Ishikawa (cell line): ENCODE measurements around the gene CCDC92B.

Source experiments
- CEBPB ChIP-seq: IDR thresholded peaks from 2 replicates; pipeline ENCODE4 v1.6.1; 2012
- CREB1 ChIP-seq: IDR thresholded peaks from 2 replicates; pipeline ENCODE4 v1.6.1; 2012; ENCODE audit warnings: low read depth
- EGR1 ChIP-seq: IDR thresholded peaks from 2 replicates; pipeline ENCODE4 v1.6.1; 2012
- EP300 ChIP-seq: IDR thresholded peaks from 2 replicates; pipeline ENCODE4 v1.6.1; 2012; ENCODE audit warnings: borderline replicate concordance
- FOXM1 ChIP-seq: IDR thresholded peaks from 2 replicates; pipeline ENCODE4 v1.6.1; 2012; ENCODE audit warnings: low read depth, borderline replicate concordance
- NFIC ChIP-seq: IDR thresholded peaks from 2 replicates; pipeline ENCODE4 v1.6.1; 2012
- RAD21 ChIP-seq: IDR thresholded peaks from 2 replicates; pipeline ENCODE4 v1.6.1; 2012; ENCODE audit warnings: low read depth
- TAF1 ChIP-seq: IDR thresholded peaks from 2 replicates; pipeline ENCODE4 v1.6.1; 2012; ENCODE audit warnings: low read depth, mild to moderate bottlenecking
- TEAD4 ChIP-seq: IDR thresholded peaks from 2 replicates; pipeline ENCODE4 v1.6.1; 2012
- YY1 ChIP-seq: IDR thresholded peaks from 2 replicates; pipeline ENCODE4 v1.6.1; 2012; ENCODE audit warnings: low read depth
- ZBTB7A ChIP-seq: IDR thresholded peaks from 2 replicates; pipeline ENCODE4 v1.6.1; 2012; ENCODE audit warnings: low read depth
- TF ChIP-seq, protein P1 (sequence below): IDR thresholded peaks from 2 replicates; pipeline ENCODE4 v1.6.1; 2012; ENCODE audit warnings: low read depth, mild to moderate bottlenecking

DNA sequence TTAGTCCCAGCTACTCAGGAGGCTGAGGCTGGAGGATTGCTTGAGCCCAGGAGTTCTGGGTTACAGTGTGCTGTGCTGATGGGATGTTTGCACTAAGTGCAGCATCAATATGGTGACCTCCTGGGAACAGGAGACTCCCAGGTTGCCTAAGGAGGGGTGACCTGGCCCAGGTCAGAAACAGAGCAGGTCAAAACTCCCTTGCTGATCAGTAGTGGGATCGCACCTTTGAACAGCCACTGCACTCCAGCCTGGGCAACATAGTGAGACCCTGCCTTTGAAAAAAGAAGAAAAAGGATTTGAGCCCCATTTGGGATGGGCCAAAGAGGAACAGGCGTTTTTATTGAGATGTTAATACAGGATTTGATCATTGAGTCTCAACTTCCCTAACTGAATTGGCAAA is 68.5 kb downstream of the CCDC92B start:
- TF ChIP-seq, protein P1, sequence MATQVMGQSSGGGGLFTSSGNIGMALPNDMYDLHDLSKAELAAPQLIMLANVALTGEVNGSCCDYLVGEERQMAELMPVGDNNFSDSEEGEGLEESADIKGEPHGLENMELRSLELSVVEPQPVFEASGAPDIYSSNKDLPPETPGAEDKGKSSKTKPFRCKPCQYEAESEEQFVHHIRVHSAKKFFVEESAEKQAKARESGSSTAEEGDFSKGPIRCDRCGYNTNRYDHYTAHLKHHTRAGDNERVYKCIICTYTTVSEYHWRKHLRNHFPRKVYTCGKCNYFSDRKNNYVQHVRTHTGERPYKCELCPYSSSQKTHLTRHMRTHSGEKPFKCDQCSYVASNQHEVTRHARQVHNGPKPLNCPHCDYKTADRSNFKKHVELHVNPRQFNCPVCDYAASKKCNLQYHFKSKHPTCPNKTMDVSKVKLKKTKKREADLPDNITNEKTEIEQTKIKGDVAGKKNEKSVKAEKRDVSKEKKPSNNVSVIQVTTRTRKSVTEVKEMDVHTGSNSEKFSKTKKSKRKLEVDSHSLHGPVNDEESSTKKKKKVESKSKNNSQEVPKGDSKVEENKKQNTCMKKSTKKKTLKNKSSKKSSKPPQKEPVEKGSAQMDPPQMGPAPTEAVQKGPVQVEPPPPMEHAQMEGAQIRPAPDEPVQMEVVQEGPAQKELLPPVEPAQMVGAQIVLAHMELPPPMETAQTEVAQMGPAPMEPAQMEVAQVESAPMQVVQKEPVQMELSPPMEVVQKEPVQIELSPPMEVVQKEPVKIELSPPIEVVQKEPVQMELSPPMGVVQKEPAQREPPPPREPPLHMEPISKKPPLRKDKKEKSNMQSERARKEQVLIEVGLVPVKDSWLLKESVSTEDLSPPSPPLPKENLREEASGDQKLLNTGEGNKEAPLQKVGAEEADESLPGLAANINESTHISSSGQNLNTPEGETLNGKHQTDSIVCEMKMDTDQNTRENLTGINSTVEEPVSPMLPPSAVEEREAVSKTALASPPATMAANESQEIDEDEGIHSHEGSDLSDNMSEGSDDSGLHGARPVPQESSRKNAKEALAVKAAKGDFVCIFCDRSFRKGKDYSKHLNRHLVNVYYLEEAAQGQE, result no peak
- TF ChIP-seq RAD21 (no peak), CREB1 (no peak), EP300 (no peak), FOXM1 (no peak), YY1 (no peak), ZBTB7A (no peak), TAF1 (no peak), EGR1 (no peak), CEBPB (no peak), NFIC (no peak), TEAD4 (no peak)
